HEK293 (cell line): ENCODE measurements around the gene IGF2BP2.

Experiments used
- AEBP2 ChIP-seq: fragments of 450-650 bp; formaldehyde crosslinking; IDR thresholded peaks from 2 replicates; pipeline ENCODE4 v1.5.1; 2016; ENCODE audit warnings: missing biosample characterization, missing genetic modification characterization, borderline replicate concordance
- REPIN1 ChIP-seq: fragments of 450-650 bp; formaldehyde crosslinking; IDR thresholded peaks from 2 replicates; pipeline ENCODE4 v1.5.1; 2017; ENCODE audit warnings: missing biosample characterization, missing genetic modification characterization, low read depth
- ZNF10 ChIP-seq: fragments of 450-650 bp; formaldehyde crosslinking; IDR thresholded peaks from 2 replicates; pipeline ENCODE4 v1.5.1; 2017; ENCODE audit warnings: missing biosample characterization, missing genetic modification characterization
- ZNF184 ChIP-seq: fragments of 450-650 bp; IDR thresholded peaks from 2 replicates; pipeline ENCODE4 v1.5.1; 2018; ENCODE audit warnings: missing biosample characterization, mild to moderate bottlenecking, missing genetic modification characterization
- ZNF274 ChIP-seq, 2 experiments: fragments of 200-500 bp in 1 of 2; fragments of 450-650 bp in 1 of 2; sonication (Bioruptor generic) in 1 of 2; formaldehyde crosslinking in 1 of 2; IDR thresholded peaks; 2 replicates each; pipeline versions ENCODE4 v1.5.1 to v1.6.1; 2014 to 2016; ENCODE audit warnings: borderline replicate concordance in 1 of 2, inconsistent platforms in 1 of 2, low read length in 1 of 2, missing biosample characterization in 1 of 2, missing genetic modification characterization in 1 of 2
- ZNF785 ChIP-seq: fragments of 450-650 bp; formaldehyde crosslinking; IDR thresholded peaks from 2 replicates; pipeline ENCODE4 v1.5.1; 2016; ENCODE audit warnings: missing biosample characterization, missing genetic modification characterization
- TF ChIP-seq, protein P1 (sequence below): fragments of 450-650 bp; formaldehyde crosslinking; IDR thresholded peaks from 2 replicates; pipeline ENCODE4 v1.5.1; 2016; ENCODE audit warnings: missing biosample characterization, missing genetic modification characterization

DNA sequence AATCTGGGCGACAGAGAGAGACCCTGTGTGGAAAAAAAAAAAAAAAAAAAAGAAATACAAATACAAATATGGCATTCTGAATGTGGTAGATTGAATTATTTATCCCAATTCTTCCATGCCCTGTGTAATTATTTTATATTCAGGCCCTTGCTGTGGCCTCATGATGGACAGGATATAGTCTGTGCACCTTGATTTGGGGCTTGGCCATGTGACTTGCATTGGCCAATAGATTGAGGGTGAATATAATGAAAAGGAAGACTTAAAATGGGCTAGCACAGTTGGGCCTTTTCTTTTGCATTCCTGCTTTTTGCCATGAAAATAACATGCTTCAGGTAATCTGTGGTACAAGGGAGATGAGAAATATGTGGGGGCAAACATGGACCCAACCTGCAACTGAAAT is 27.1 kb upstream of the IGF2BP2 start:
- no peak for TF ChIP-seq ZNF785
- no peak for TF ChIP-seq ZNF274 (IDR thresholded peaks at IDR 0.05; ENCODE audit: low read length)
- TF ChIP-seq ZNF274 (tag by site-specific recombination; IDR thresholded peaks at IDR 0.05; ENCODE audit: borderline replicate concordance) = no peak
- no peak for TF ChIP-seq ZNF10 (tag by site-specific recombination)
- TF ChIP-seq, protein P1, sequence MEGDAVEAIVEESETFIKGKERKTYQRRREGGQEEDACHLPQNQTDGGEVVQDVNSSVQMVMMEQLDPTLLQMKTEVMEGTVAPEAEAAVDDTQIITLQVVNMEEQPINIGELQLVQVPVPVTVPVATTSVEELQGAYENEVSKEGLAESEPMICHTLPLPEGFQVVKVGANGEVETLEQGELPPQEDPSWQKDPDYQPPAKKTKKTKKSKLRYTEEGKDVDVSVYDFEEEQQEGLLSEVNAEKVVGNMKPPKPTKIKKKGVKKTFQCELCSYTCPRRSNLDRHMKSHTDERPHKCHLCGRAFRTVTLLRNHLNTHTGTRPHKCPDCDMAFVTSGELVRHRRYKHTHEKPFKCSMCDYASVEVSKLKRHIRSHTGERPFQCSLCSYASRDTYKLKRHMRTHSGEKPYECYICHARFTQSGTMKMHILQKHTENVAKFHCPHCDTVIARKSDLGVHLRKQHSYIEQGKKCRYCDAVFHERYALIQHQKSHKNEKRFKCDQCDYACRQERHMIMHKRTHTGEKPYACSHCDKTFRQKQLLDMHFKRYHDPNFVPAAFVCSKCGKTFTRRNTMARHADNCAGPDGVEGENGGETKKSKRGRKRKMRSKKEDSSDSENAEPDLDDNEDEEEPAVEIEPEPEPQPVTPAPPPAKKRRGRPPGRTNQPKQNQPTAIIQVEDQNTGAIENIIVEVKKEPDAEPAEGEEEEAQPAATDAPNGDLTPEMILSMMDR (tag by site-specific recombination) = no peak
- no peak for TF ChIP-seq ZNF184
- TF ChIP-seq REPIN1 (tag by site-specific recombination) = no peak
- no peak for TF ChIP-seq AEBP2
